A549 (cell line): ENCODE results near the gene SIAH2.

Source experiments
- CHD2 ChIP-seq: fragments of 150-350 bp; IDR thresholded peaks from 2 replicates; pipeline ENCODE4 v1.6.1; 2014; ENCODE audit warnings: low read length; ENCODE audit not compliant: partially characterized antibody
- CTCF ChIP-seq: fragments of >200 bp; sonication (Bioruptor Twin); formaldehyde crosslinking; IDR thresholded peaks from 3 replicates; pipeline ENCODE4 v1.5.1; 2016
- ESRRA ChIP-seq: fragments of 150-350 bp; IDR thresholded peaks from 2 replicates; pipeline ENCODE4 v1.6.1; 2014; ENCODE audit warnings: mild to moderate bottlenecking, low read length, borderline replicate concordance
- SREBF2 ChIP-seq: fragments of 450-650 bp; IDR thresholded peaks from 2 replicates; pipeline ENCODE4 v1.6.1; 2014; ENCODE audit warnings: mild to moderate bottlenecking, moderate library complexity
- USF2 ChIP-seq: fragments of 450-650 bp; IDR thresholded peaks from 2 replicates; pipeline ENCODE4 v1.6.1; 2014; ENCODE audit warnings: antibody characterized with exemption
- TF ChIP-seq, protein P1 (sequence below): IDR thresholded peaks from 2 replicates; pipeline ENCODE4 v1.6.1; 2012

- TF ChIP-seq SREBF2 (no peak), ESRRA (no peak), CTCF (no peak), CHD2 (no peak), USF2 (no peak)
- TF ChIP-seq, protein P1, sequence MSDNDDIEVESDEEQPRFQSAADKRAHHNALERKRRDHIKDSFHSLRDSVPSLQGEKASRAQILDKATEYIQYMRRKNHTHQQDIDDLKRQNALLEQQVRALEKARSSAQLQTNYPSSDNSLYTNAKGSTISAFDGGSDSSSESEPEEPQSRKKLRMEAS = no peak
These were observed 2.0 kb upstream of the SIAH2 start for GRCh38 chr3:150764967-150765366.
